NCI-H2171 (cell line): ENCODE data around the gene ZNF132.
"Not testable (repeated sequence)": the region's sequence is repeated elsewhere in the genome, so short reads cannot be mapped to it uniquely, and the experiment has no call there.

Source experiments
- DNase-seq: peaks from one replicate; lab custom pipeline; 2025; lab: John Stamatoyannopoulos, UW

The ZNF132 gene

DNA sequence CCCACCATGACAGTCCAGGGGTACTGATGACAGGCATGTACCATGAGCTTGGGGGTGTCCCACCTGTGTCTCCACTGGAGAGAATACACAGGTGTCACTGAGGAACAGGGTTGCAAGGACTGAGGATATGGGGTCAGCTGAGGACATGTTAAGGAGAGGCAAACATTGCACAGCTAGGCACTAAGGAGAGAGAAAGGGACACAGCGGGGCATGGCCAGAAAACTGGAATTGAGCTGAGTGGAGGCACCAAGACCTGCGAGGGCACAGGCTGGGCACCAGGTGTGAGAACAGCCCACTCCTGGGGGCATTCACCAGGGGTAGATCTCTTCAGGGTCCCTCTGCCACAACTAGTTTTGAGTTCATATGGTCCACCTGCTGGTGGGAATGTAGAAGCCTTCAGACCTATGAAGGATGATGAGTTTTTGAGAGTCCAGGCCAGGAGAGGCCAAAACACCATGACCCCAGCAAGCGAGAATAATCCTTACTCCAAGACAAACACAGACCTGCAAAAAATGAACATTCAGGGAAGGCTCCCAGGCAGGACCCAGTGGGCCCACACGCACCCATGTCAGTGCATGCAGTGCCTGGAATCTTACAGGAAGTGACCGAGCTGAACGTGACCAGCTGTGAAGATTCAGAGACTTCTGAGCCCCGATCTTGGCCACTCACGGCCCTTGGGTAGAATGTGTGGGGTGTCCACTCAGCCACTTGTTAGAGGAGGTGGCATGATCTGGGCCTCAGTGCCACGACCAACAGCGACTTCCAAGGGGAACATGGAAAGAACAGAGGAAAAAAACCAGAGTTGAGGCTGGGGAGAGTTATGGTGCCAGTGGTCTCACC lies 32.9 kb downstream of the ZNF132 start:
- DNase-seq: no peak

DNA sequence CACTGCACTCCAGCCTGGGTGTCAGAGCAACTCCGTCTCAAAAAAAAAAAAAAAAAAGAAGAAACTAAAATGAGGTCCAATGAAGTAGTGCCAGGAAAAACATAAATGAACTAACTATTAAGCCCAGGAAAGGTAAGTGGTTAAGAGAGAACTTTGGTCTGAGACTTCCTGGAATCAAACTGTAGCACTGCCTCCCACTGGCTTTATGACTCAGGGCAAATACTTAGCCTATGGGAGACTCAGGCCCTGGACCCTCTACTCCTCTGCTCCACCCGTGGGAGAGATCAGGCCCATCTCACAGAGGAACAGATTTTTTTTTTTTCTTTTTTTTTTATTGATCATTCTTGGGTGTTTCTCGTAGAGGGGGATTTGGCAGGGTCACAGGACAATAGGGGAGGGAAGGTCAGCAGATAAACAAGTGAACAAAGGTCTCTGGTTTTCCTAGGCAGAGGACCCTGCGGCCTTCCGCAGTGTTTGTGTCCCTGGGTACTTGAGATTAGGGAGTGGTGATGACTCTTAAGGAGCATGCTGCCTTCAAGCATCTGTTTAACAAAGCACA lies 36.0 kb downstream of the ZNF132 start:
- DNase-seq: not testable (repeated sequence)

DNA sequence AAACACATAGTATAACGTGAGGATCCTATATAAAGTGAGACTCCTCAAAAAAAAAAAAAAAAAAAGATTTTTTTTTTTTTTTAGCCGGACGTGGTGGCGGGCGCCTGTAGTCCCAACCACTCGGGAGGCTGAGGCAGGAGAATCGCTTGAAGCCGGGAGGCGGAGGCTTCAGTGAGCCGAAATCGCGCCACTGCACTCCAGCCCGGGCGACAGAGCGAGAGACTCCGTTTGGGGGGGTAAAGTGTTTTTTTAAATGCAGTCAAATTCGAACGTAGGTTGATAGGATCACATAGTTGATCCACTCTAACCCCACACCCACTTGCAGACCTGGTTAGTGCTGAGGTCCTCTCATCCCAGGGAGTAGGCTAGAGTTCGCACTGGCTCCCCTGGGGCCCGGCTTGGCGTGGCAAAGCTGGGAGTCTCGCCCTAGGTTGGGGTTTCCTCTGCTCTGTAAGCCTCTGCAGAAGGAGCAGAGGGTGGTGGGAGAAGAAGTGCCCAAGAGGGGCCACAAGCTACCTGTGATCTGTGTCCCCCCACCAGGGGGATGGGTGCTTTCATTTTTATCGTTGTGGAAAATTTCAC lies 38.0 kb downstream of the ZNF132 start:
- no peak for DNase-seq

DNA sequence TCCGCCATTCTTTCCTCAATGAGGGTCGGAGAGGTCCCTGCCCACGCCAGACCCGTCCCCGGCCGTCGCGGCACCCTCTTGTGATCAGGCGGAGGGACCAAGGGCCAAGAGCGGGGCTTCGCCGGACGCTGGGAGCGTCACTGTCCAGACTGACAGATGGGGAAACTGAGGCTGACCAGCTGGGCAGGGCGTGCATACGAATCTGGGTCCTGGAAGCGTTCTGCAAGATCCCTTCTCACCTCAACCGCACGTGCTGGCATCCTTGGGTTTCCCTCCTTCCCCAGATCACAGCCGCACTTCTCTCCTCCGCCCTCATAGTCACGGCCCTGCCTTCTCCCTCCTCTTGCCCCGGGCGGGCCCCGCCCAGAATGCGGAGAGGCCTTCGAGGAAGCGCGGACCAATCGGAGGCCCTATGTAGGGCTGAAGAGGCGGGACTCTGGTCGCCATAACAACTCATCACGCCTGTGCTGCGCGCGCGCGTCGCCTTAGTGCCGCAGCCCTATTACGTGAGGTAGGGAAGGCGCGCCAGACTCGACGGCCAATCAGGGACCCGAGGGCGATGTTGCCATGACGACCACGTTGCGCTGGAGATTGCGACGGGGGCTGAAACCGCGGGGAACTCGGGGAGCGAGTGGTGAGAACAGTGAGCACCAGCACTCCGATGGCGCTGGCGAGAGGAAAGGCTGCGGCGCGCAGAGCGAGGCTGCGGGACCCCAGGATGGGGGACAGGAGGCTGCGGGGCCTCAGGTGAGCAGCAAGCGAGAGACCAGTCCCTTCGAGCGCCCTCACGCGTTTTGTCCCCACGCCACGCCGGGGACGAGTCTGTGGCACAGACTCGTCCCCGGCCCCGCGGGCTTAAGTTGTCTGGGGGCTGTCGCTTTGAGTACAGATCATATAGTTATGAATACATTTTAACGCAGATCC lies 38.8 kb downstream of the ZNF132 start:
- peak; percentile 98 for DNase-seq

DNA sequence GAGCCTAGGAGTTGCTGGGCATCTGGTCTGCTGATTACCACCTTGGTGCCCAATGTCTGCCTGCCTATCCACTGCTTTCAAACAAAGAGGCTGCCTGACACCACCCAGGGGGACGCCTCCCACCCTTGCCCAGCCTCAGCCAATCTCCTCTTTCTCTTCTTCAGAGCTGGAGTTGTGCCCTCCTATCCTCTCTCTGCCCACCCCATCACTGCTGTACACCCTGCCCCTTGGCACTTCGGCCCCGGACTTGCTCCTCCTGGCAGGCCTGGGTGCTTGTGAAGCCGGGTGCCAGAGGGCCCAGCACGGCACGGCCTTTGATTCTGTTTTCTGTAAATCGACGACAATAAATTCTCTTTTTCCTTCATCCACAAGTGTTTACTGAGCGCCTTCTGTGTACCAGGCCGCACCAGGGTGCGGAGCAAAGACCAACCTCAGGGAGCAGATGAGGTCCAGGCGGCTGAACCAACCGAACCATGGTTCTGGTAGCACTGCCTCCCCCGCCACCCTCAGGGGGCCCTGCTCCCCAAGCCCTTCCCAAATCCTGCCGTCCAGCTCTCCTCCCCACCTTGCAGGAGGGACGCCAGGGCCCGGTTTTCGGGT lies 39.5 kb downstream of the ZNF132 start:
- DNase-seq: no peak

DNA sequence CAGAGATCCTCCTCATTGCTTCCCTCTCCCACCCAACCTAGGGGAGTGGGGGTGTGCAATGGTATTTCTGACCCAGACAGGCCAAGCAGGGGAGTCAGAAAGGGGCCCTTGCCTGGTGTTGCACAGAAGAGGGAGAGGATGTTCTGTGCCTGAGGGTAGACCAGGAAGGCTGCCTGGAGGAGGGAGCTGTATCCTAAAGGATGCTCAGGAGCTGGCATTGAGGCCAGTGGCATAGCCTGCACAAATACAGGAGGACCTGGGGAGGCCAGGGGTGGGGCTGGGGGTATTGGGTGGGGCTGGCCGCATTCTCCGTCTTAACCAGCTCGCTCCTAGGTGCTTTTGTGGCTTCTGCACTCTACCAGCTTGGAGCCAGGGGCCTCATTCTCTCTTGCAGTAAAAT lies 40.0 kb downstream of the ZNF132 start:
- no peak for DNase-seq

DNA sequence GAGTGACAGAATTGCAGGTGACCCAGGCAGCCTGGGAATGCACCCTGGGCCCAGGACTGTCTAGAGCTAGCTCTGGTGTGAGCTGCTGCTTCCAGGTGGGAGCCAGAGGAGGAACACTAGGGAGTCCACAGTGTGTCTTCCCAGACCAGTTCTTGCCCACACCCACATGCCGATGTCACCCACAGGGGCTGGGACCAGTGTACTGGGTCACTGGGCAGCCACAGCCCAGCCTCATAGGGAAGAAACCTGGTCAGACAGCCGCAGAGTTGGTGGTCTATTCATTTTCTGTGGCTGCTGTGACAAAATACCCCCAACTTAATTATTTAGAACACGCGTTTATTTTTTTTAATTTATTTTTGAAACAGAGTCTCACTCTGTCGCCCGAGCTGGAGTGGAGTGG lies 41.4 kb downstream of the ZNF132 start:
- no peak for DNase-seq

DNA sequence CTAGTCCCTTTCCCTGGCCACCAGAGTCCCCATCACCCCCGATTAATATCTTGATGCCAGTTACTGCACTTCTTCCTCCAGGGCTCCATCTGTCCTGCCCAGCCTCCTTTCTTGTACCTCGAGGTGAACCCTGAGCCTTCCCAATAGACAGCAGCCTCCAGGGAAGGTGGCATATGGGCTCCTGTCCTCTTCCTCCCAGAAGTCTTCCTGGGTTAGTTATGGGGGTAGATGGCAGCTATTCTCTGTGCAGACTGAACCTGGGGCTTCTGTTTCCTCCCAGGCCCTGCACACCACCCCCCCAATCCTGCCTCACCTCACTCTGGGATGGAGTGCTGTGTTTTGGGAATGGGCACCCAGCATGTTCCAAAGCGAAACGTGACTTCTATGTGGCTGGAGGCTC lies 41.9 kb downstream of the ZNF132 start:
- no peak for DNase-seq

DNA sequence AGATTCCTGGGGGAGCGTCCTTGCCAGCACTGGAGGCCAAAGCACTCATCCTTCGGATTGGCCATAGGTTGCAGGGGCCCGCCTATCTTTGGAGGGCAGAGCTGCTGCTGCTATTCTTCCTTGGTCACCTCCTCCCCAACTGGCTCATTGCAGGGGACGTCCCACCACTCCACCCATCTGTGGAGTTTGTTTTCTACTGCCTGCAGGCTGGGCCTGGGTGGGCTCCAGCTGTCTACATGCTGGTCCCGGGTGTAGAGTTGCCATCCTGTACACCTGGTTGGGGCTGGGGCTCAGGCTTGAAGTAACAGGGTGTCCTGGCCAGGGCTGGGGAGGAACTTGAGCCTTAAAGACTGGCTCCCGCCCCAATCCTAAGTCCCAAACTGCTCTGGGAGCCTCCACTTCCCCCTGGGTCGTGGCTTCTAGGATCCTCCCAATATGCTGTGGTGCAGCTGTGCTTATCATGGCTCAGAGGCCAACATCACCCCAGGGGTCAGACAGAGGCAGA lies 42.4 kb downstream of the ZNF132 start:
- DNase-seq: no peak

DNA sequence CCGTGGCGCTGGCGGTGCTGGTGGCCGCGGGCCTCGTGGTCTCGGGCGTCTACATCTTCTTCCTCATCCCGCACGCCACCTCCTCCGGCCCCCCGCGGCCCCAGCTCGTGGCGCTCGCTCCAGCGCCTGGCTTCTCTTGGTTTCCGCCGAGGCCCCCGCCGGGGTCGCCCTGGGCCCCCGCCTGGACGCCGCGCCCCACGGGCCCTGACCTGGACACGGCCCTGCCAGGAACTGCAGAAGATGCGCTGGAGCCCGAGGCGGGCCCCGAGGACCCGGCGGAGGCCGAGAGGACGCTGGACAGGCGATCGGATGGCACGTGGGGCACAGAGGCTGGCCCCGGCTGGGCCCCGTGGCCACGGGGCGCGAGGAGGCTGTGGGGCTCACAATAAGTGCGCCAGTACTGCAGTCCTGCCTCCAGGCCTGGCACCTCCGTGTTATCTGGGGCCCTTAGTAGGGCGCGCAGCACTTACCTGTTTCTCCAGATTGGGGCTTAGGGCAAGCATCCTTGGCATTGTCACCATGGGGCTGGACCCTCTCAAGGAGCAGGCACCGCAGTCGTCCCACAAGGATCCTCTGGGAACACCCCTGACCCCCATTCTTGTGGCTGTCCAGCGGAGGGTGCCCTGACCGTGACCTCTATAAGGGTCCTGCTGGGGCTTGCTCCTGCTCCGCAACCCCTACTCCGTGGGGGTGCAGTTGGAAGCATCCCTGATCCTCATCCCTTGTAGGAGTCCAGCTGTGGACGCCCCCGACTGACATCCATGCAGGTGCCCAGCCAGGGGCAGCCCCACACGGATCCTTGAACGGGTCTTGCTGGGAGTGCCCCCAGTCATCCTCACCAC lies 43.0 kb downstream of the ZNF132 start:
- DNase-seq: no peak

DNA sequence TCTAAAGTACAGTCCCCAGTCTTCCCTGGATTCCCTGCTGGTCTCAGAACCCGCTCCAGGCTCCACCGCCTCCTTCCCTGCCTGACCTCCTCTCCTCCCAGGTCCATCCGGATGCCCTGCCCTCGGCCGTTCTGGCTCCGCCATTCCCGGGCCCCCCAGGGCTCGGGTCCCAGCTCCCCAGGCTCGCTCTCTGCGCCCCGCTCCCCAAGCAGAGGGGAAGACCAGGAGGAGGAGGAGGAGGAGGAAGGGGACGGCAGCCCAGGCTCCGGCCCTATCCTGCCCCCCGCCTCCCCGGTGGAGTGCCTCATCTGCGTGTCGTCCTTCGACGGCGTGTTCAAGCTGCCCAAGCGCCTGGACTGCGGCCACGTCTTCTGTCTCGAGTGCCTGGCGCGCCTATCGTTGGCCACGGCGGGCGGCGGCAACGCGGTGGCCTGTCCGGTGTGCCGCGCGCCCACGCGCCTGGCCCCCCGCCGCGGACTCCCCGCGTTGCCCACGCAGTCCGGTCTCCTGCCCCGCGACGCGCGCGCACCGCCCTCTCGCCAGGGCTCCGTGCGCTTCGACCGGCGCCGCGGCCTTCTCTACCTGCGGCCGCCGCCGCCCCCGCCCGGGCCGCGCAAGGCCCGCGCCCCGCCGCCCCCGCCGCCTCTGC lies 43.9 kb downstream of the ZNF132 start:
- no peak for DNase-seq

DNA sequence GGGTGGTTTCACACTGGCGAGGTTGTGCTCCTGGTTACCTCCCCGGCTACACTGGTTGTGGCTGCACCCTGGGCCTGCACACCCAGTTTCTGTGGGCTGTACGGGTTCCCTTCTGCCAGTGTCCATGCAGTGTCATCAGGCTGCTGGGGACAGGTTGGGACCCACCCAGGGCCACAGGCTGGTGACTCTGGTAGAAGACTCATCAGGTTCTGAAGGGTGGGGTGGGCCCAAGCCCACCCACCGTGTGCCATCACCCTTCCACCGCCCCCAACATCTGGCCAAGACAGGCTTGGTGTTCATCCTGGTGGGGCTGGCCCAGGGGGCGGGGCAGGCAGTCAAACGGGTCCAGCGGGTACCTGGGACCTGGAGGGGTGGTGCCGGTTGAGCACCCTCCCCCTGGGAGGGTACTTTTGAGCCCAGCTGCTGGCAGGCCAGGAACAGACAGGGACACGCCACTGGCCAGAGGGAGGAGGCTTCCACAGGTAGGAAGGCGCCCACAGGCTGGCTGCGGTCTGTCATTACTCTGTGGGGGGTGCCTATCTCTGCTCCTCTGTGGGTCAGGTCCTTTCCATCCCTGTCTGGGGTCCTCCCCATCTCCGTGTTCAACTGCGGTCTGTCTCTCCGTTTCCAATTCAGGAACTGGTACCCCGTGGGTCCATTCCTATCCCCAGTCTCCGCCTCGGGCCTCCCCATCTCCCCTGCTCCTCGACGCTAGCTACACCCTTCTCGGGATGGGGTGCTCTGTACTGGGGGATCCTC lies 44.6 kb downstream of the ZNF132 start, which contains the start of gene RNF225:
RNF225 (plus strand) TSS at position 437 of the 759 bp plus-strand sequence. CDS start 434 bp downstream, outside the sequence.
- no peak for DNase-seq

DNA sequence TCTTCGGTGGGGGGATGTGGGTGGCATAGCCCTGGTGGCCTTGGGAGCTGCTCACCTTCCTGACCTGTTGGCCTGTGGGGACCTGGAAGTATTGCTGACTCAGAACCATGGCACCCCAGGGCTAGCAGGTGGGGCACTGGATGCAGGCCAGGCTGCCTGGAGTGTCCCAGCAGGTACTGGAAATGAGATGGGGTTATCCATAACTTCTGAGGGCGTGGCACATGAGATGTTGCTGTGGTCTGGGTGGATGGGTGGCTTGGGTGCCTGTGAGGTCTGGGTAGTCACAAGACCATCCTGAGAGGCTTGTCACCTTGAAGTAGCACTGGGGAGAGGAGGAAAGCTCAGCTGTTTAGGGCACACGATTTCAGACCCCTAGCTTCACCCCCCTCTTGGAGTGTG lies 45.1 kb downstream of the ZNF132 start:
- DNase-seq: no peak

DNA sequence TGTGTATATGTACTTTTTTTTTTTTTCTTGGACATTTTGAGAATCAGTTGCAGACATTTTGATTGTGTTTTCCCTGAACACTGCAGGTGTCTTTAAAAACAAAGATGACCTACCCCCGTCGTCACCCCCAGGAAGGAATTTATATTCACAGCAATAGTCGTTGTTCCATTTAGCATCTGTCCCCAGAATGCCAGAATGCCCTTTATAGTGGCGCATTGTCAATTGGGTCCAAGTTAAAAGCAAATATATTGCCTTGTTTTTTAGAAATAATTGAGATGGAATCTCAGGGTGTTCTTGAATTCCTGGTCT lies 46.3 kb downstream of the ZNF132 start:
- DNase-seq: no peak

DNA sequence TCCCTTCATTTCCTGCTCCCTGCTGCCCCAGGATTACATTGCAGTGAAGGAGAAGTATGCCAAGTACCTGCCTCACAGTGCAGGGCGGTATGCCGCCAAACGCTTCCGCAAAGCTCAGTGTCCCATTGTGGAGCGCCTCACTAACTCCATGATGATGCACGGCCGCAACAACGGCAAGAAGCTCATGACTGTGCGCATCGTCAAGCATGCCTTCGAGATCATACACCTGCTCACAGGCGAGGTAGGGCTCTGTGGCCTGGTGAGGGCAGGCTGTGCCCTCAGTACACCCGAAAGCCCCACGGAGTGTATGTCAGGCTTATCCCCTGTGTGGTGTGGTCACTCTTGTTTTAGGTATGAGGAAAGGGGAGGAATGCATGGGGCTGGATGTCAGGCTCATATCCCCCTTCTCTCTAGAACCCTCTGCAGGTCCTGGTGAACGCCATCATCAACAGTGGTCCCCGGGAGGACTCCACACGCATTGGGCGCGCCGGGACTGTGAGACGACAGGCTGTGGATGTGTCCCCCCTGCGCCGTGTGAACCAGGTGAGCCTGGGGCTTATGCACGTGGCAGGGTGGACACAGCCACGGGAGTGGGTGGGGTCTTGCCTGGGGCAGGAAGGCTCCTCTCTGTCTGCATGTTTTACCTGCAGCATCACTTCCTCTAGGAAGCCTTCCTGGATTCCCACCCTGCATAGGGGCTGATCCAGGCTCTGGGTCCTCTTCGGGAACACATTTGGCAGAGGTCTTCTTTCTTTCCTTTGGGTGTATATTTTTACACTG lies 46.8 kb downstream of the ZNF132 start:
- no peak for DNase-seq

DNA sequence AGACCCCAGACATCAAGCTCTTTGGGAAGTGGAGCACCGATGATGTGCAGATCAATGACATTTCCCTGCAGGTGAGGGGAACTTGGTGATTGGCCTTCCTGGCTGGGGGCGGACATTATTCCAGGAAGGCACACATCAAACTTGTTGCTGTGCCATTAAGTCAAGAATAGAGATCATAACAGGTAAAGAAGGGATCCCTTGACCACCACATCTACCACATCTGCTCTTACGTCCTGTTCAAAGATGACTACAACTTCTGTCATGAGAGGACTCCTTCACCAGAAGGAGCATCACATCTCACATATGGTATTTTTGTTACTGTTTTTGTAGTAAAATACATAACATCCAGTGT lies 51.8 kb downstream of the ZNF132 start:
- DNase-seq: no peak

DNA sequence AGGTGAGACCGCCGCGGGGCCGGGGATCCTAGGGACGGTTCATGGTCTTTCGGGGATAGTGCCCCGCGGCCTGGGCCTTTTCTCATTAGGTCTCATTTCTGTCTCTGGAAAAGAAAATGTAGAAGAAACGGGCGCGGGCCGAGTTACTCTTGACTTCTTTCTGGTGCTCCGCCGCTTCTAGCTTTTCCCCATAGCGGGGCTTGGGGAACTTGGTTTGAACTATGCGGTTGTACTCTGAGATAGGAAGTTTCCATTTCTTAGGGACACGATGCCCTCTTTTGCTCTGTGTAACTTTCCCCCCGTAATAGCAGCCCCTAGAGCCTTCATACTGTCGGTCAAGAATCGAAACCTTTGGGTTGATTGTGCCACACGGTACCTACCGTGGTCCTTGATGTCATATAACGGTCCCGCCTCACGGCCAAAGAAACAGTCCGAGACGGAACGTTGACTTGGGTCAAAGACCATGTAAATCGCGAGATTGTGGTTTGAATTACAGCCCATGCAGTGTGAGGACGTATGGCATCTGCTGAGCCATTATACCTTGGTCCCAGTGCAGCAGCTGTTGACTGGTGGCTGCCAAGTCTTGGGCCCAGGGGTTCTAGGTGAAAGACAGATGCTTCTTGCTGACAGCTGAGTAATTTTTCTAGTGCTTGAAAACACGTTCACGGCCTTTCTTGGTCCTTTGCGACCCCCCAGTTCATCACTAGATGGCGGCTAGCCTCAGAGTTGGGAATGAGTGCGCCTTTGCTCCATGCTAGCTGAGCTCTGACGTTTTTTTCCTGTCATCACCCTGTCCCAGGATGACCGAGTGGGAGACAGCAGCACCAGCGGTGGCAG lies 52.4 kb downstream of the ZNF132 start:
- DNase-seq: no peak
